ENCODE measurements around the gene POLQ.

DNA sequence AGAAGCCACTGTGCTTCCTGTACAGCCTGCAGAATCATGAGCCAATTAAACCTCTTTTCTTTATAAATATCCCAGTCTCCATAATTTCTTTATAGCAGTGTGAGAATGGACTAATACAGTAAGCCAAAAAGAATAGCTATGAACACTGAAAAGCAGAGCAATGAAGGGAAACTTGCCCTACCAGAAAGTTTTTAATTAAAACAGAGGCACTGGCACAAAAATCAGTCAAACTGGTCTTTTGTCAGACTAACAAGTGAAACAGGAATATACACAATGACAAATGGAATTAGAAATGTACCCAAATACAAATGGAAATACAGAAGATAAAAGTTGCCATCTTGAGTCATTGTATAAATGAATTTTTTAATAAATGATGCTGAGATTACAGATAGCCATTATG is 40.5 kb downstream of the POLQ start:
- TF ChIP-seq POLR2A (IDR thresholded peaks at IDR 0.05; ENCODE audit: low read depth, low read length) (no peak), TAF1 (IDR thresholded peaks at IDR 0.05; ENCODE audit: low read depth, low read length) (no peak), POLR2AphosphoS5 (IDR thresholded peaks at IDR 0.05; ENCODE audit: low read depth, low read length) (no peak), PAX5 (IDR thresholded peaks at IDR 0.05; ENCODE audit: insufficient read depth, low read length, severe bottlenecking) (no peak), POU2F2 (IDR thresholded peaks at IDR 0.05; ENCODE audit: low read depth, low read length) (no peak), SPI1 (IDR thresholded peaks at IDR 0.05; ENCODE audit: low read depth, low read length) (no peak)

Measured in GM12891 (cell line).